Measurements from ENCODE around the gene NBEA.
"Not testable (repeated sequence)": the region's sequence is repeated elsewhere in the genome, so short reads cannot be mapped to it uniquely, and the experiment has no call there.

The NBEA gene

DNA sequence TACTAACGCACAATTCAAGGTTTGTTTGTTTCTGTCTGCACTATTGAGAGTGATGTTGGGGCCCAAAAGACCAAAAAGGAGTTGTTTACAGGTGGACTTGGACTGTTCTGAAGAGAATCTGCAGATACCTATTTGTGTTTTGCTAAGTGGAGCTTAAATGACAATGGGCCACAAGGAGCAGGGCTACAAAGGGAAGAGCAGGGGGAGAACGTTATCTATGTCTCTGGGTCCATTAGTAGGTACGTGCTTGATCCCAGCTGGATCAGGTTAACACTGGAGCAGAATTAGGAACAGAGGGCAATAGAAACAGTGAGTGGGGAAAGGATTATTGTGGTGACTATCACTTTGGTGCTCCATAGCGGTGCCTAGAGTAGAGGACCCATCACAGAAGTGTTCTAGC is 22.5 kb downstream of the NBEA start:
- DNase-seq = no peak

DNA sequence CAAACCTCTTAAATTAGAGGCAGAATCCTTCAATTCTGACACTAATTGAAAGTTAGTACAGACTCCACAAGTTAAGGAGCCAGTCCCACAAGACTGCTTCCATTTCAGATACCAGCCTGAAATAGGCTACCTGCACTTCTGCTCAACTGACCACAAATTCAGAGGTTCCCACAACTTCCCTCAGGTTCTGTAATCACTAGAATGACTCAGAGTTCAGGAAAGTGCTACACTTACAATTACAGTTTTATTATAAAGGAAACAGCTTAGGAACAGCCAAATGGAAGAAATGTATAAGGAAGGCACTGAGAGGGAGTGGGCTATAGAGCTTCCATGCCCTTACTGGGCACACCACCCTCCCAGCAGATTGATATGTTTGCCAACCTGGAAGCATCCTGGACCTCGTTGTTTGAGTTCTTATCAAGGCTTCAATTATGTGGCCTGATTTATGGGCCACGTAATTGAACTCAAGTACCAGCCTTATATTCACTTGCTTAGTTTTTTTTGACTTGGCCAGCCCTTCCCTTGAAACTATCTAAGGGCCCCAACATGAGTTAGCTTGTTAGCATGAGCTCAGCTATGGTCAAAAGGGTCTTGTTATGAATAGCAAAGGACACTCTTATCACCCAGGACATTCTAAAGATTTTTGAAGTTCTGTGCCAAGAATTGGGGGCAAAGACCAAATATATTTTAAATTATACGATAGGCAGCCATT is 25.9 kb downstream of the NBEA start:
- DNase-seq = no peak

DNA sequence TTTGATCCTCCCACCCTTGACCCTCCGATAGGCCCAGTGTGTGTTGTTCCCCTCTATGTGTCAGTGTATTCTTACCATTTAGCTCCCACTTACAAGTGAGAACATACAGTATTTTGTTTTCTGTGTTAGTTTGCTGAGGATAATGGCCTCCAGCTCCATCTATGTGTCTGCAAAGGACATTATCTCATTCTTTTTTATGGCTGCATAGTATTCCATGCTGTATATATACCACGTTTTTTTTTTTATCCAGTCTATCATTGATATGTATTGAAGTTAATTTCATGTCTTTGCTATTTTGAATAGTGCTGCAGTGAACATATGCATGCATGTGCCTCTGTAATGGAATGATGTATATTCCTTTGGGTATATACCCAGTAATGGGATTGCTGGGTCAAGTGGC is 27.5 kb downstream of the NBEA start:
- DNase-seq = not testable (repeated sequence)

DNA sequence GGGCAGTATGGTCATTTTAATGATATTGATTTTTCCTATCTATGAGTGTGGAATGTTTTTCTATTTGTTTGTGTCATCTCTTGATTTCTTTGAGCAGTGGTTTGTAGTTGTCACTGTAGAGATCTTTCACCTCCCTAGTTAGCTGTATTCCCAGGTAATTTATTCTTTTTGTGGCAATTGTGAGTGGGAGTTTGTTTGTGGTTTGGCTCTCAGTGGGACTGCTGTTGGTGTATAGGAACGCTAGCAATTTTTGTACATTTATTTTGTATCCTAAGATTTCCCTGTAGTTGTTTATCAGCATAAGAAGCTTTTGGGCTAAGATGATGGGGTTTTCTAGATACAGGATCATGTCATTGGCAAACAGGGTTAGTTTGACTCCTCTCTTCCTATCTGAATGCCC is 28.9 kb downstream of the NBEA start:
- no peak for DNase-seq

DNA sequence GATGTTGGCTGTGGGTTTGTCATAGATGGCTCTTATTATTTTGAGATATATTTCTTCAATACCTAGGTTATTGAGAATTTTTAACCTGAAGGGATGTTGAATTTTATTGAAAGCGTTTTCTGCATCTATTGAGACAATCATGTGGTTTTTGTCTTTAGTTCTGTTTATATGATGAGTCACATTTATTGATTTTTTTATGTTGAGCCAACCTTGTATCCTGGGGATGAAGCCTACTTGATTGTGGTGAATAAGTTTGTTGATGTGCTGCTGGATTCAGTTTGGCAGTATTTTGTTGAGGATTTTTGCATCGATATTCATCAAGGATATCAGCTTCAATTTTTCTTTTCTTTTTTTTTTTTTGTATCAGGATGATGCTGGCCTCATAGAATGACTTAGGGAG is 29.4 kb downstream of the NBEA start:
- DNase-seq = no peak

DNA sequence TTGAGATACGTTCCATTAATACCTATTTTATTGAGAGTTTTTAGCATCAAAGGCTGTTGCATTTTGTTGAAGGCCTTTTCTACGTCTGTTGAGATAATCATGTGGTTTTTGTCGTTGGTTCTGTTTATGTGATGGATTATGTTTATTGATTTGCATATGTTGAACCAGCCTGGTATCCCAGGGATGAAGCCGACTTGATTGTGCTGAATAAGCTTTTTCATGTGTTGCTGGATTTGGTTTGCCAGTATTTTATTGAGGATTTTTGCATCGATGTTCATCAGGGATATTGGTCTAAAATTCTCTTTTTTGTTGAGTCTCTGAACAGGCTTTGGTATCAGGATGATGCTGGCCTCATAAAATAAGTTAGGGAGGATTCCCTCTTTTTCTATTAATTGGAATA is 43.1 kb downstream of the NBEA start:
- DNase-seq = not testable (repeated sequence)

DNA sequence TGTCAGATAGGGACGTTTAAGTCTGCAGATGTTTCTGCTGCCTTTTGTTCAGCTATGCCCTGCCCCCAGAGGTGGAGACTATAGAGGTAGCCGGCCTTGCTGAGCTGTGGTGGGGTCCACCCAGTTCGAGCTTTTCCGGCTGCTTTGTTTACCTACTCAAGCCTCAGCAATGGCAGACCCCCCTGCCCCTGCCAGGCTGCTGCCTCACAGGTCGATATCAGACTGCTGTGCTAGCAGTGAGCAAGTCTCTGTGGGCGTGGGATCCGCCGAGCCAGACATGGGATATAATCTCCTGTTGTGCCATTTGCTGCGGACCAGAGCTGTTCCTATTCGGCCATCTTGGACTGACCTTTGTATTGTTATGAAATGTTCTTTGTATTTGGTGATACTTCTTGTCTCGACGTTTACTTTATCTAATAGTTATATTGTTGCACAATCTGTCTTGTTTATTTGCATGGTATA is 46.3 kb downstream of the NBEA start:
- DNase-seq = no peak

DNA sequence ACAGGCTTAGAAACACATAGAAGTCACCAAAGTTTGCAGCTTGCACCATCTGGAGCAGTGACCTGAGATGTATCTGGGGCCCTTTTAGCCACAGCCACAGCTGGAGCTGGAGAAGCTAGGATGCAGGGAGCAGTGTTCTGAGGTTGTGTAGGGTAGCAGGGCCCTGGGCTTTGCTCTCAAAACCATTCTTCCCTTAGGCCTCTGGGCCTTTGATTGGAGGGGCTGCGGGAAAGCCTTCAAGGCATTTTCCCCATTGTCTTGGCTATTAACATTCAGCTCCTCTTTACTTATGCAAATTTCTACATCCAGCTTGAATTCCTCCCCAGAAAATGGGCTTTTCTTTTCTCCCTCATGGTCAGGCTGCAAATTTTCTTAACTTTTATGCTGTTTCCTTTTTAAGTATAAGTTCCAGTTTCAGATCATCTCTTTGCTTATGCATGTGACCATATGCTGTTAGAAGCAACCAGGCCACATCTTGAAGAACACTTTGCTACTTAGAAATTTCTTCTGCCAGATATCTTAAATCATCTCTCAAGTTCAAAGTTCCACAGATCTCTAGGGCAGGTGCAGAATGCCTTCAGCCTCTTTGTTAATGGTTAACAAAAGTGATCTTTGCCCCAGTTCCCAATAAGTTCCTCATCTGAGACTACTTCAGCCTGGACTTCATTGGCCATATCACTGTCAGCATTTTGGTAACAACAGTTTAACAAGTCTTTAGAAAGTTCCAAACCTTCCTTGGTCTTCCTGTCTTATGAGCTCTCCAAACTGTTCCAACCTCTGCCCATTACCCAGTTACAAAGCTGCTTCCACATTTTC is 48.5 kb downstream of the NBEA start:
- DNase-seq = no peak

DNA sequence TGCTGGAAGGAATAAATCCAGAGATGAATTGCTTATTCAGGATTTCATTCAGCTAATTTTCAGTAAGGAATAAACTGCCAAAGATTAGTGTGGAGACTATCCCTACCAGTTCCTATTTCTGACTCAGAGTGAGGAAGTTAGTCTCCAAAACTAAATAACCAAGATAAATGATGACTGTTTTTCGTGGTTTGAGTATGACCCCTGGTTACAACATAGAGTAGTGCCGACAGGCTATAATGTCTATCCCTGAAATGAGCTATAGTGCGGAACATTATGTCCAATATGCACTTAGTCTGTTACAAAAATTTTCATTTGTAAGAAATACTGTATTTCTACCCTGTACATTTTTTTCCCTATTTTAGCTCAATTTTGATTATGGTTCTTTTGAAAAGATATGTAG is 51.4 kb downstream of the NBEA start:
- DNase-seq = no peak

DNA sequence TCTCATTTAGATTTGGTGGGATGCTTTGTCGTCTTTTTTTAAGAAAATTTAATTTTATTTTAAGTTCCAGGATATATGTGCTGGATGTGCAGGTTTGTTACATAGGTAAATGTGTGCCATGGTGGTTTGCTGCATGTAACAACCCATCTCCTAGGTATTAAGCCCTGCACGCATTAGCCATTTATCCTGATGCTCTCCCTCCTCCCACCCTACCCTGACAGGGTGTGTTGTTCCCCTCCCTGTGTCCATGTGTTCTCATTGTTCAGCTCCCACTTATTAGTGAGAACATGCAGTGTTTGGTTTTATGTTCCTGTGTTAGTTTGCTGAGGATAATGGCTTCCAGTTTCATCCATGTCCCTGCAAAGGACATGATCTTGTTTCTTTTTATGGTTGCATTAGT is 61.7 kb downstream of the NBEA start:
- not testable (repeated sequence) for DNase-seq

DNA sequence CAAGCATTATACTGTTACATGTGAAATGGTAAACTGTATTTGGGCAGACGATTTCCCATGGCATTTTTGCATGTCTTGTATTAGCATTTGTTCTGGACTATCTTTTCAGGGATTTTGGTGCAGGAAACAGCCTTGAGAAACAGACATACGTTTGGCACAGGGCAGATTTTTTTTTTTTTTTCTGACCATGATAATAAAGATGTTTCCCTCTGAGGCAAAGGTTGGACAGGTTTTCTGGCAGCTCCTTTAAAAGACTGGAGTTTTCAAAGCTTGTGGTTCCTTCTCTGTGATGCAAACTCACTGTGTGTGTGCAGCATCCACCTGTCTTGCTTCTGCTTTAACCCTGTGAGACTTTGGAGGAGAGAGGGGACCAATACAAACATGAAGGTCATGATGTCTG is 63.0 kb downstream of the NBEA start:
- no peak for DNase-seq

DNA sequence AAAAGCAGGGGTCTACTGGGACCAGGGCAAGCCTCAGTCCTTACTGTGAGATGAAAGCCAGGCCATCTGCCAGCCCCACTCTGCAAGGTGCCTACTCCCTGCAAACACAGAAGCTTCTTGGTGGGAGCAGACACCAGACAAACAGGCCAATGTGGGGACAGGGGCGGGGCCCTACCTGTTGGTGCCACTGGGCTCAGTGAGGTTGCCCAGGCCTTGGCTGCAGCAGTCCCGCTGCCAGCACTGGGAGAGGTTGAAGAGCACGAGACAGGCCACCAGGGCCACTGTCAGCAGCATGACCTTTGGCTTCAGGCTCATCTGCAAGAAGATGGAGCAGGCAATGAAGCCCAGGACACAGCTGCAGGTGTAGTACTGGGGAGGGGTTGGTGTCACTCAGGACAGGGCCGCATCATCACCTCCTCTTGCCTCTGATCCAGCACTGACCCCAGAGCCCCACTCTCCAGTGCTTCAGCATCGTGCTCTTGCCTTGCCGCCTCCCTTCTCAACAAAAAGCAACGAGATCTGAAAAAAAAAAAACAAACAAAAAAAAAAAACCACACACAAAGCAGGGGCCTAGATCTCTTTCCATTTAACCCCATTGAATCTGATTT is 72.6 kb downstream of the NBEA start:
- DNase-seq = no peak

DNA sequence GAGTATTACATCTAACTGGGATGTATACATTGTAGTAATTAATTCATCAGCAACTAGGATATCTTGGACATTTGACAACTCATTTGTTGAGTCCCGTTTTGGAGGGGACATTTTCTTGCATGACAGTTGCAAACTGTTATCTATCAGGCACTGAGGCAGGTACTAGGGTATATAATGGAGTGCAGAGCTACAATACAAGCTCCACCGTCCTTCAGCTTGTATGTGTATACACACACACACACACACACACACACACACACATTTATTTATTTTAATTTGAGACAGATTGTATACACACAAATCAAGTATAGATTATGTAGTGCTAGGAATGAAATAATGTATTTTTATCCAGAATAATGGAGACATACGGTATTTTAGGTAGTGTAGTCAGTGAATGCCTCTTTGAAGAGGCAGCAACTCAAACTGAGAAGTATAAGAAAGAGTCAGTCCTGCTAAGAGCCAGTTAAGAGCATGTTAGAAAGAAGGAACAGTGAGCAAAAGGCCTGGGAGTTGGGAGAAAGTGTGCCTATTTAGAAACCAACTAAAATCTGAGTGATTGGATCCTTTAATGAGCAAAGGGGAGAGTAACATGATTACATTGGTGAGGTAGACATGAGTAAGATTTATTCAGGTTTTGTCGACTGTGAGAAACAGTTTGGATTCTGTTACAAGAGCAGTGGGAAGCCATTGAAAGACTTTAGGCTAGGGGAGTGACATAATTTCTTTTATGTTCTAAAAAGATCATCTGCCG is 74.5 kb downstream of the NBEA start:
- no peak for DNase-seq

DNA sequence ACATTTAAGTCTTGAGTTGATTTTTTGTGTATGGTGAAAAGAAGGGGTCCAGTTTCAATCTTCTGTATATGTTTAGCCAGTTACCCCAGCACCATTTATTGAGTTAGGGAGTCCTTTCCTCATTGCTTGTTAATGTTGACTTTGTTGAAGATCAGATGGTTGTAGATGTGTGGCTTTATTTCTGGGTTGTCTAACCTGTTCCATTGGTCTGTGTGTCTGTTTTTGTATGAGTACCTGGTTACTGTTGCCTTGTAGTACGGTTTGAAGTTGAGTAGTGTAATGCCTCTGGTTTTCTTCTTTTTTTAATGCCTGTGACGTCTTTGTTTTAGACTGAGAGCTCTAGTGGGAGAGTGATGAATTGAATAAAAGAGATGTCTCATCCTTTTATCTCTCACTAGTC is 83.2 kb downstream of the NBEA start:
- DNase-seq = no peak

DNA sequence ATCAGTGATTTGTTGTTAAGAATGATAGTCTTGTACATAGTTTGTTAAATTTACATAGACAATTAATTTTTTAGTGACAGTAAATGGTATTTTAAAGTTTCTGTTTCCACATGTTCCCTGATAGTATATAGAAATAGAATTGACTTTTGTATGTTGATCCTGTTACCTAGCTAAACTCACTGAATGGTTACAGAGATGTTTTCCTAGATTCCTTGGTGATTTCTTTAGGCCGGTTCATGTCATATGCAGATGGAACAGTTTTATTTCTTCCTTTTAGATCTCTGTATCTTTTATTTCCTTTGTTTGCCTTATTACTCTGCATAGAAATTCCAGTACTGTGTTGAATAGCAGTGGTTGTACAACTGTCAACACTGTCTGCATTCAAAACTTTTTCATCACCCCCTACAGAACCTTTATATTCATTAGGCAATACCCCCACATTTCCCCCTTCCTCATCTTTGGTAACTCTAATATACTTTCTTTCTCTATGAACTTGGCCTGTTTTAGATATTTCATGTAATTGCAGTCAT is 86.3 kb downstream of the NBEA start:
- DNase-seq = no peak

DNA sequence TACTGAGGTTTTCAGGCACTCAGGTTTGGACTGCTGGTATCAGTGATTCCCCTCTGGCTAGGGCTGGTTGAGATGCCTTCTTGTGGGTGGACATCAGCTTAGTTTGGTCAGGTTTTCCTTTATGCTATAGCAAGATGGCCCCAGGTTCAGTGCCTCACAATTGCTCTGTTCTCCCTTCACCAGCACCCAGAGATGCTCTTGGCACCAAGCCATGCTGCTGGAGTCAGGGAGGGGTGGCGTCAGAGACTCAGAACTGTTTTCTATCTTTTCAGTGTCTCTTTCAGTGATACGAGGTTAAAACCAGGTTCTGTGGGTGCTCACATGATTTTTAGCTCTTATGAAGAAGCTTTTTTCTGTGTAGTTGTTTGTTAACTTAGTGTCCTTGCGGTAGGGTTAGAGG is 96.9 kb downstream of the NBEA start:
- no peak for DNase-seq

DNA sequence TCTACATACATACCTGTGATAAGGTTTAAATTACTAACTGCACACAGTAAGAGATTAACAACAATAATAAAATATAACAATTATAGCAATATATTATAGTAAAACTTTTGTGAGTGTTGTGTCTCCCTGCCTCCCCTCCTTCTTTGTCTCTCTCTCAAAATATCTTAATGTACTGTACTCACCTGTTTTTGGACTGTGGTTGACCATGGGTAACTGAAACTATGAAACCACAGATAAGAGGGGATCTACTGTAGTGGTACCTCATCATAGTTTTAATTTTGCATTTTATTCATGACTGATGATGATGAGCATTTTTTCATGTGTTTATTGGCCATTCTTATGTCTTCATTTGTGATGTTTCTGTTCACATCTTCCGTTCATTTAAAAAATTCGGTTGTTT is 104.5 kb downstream of the NBEA start:
- no peak for DNase-seq

DNA sequence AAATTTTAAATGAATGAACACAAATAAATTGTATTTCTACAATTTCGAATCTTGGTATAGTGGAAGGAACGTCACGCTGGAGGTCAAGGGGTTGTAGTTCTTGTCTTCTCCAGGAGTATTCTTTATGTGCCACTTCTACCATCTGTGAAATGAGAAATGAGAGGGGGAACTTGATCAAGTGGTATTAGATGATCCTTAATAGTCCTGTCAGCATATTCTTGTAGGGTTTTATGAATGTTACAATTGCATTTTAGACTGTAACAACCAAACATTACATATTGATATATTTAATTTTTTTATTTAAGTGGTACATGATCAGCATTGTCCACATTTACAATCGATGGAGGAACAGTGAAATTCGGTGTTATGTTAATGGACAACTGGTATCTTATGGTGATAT is 113.6 kb downstream of the NBEA start:
- DNase-seq = no peak

DNA sequence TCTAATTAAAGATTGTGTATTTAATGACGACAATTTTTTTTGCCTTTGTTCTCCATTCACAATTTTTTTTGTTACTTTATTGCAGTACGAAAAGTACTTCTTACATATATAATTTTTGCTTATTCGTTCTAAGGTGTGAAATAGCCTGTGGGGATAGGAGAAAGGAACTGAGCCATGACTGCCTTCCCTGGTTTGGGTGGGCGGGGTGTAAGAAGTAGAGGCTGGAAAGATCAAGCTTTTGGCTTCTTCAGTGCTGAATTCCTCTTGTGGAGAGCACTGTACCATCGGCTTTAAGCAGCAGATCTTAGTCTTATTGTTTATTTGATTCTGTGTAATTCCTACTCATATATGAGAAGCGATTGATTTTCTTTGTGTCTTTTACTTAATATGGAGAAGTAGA is 115.8 kb downstream of the NBEA start:
- no peak for DNase-seq

DNA sequence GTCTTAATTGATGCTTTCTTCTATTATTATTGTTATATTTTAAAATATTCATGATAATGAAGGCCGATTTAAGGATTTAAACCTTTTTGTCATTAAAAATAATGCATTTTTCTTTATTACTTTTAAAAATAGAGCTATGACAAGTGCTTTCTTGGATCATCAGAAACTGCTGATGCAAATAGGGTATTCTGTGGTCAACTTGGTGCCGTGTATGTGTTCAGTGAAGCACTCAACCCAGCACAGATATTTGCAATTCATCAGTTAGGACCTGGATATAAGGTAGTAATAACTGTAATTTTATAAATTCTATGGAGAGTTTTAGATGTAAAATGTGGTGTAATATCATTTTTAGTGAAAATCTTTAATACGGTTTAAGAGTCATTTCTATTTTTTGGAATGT is 116.5 kb downstream of the NBEA start:
- not testable (repeated sequence) for DNase-seq

DNA sequence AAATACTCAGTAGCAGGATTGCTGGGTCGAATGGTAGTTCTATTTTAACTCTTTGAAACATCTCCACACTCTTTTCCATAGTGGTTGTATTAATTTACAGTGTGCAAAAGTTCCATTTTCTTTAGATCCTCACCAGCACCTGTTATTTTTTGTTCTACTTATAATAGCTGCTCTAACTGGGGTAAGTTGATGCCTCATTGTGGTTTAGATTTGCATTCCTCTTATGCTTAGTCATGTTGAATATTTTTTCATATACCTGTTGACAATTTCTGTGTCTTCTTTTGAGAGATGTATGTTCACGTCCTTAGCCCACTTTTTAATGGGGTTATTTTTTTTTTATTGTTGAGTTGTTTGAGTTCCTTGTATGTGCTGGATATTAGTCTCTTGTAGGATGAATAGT is 144.6 kb downstream of the NBEA start:
- DNase-seq = no peak

DNA sequence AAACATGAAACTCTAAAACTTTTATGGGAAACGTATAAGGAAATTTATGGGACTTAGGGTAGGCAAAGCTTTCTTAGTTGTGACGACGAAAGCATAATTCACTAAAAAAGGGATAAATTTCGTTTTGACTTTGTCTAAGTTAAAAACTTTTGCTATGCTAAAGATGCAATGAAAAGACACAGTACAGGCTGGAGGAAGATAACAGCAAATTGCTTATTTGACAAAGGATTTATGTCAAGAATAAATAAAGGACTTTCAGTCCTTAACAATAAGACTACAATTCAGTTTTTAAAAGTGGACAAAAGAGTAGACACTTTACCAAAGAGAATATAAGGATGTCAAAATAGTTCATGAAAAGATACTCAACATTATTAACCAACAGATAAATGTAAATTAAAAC is 150.2 kb downstream of the NBEA start:
- DNase-seq = no peak

DNA sequence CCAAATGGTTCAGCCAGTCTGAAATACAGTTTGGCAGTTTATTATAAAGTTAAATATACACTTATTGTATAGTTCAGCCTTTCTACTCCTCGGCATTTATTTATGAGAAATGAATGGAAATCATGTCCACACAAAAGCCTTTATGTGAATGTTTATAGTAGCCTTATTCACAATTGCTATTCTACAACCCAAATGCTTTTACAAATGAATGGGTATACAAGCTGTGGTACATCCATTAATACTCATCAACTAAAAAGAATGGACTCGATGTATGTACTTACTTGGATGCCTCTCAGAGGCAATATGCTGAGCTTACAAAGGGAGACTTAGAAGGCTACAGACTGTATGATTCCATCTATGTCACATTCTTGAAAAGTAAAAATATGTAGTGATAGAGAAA is 150.7 kb downstream of the NBEA start:
- no peak for DNase-seq
